Activated T-helper 17 cell treated with anti-CD3 and anti-CD28 coated beads, Interleukin-2, amount 50 U/mL, for 72 hours (primary cell): ENCODE measurements around the gene CCDC71. TPM values are rescaled to one million over a fixed set of nuclear protein-coding genes. Genes with fewer than 3 reads are reported as not detected.

Experiments used
- ATAC-seq: fragments of 150-1000 bp; cut with Tn5 transposase; replicated peaks from 2 replicates; pipeline ENCODE4 v1.10.0; 2021; ENCODE audit warnings: mild to moderate bottlenecking, moderate library complexity
- H3K27ac Mint-ChIP-seq: one replicate; pipeline ENCODE4 v1.8.0; 2022; ENCODE audit warnings: mixed read lengths
- H3K27me3 Mint-ChIP-seq: one replicate; pipeline ENCODE4 v1.8.0; 2022; ENCODE audit warnings: mixed read lengths
- H3K36me3 Mint-ChIP-seq: one replicate; pipeline ENCODE4 v1.8.0; 2022; ENCODE audit warnings: low read depth, mild to moderate bottlenecking, mixed read lengths
- H3K4me1 Mint-ChIP-seq: one replicate; pipeline ENCODE4 v1.8.0; 2022; ENCODE audit warnings: mixed read lengths
- H3K4me3 Mint-ChIP-seq: one replicate; pipeline ENCODE4 v1.8.0; 2022; ENCODE audit warnings: mild to moderate bottlenecking, mixed read lengths
- H3K9me3 Mint-ChIP-seq: one replicate; pipeline ENCODE4 v1.8.0; 2022; ENCODE audit warnings: mixed read lengths
- total RNA-seq, 2 donors: library from RNA; stranded (reverse); gene quantifications; one replicate each; pipeline ENCODE4 v1.2.3, GENCODE V29; 2022

Gene CCDC71
- 10 to 100 TPM; 15.6 to 17.0 TPM for total RNA-seq

GRCh38 chr3:49165771-49166751 is at the start of gene CCDC71:
Gene CCDC71 (minus strand): TSS chr3:49166331. CDS start chr3:49164208, 2,123 bp downstream.
- Mint-ChIP-seq H3K4me3 (peak within 1 kb of the TSS; percentile 91), H3K27ac (peak within 1 kb of the TSS; percentile 93), H3K27me3 (no peaks in the 10 kb centered on the region), H3K9me3 (no peaks in the 10 kb centered on the region), H3K4me1 (peaks cover 17% of the 10 kb centered on the region), H3K36me3 (peaks cover 33% of the 10 kb centered on the region)
- ATAC-seq = peak; percentile 83

- H3K4me1 Mint-ChIP-seq = no peaks in the 10 kb centered on the region
- H3K27me3 Mint-ChIP-seq = peaks cover 5% of the 10 kb centered on the region
- no peak for ATAC-seq
- H3K4me3 Mint-ChIP-seq = no peak overlapping the region
- H3K36me3 Mint-ChIP-seq = no peaks in the 10 kb centered on the region
- no peaks in the 10 kb centered on the region for H3K9me3 Mint-ChIP-seq
- H3K27ac Mint-ChIP-seq = no peak overlapping the region
Measured at GRCh38 chr3:49213998-49214397, 47.9 kb upstream of the CCDC71 start.

- Mint-ChIP-seq H3K4me1 (no peaks in the 10 kb centered on the region), H3K9me3 (no peaks in the 10 kb centered on the region), H3K36me3 (no peaks in the 10 kb centered on the region), H3K27me3 (peaks cover 5% of the 10 kb centered on the region), H3K4me3 (no peak overlapping the region), H3K27ac (no peak overlapping the region)
- no peak for ATAC-seq
Measured at GRCh38 chr3:49213541-49213943, 47.4 kb upstream of the CCDC71 start.

- no peaks in the 10 kb centered on the region for H3K4me1 Mint-ChIP-seq
- peaks cover 10% of the 10 kb centered on the region for H3K27me3 Mint-ChIP-seq
- H3K9me3 Mint-ChIP-seq = no peaks in the 10 kb centered on the region
- H3K27ac Mint-ChIP-seq = no peak overlapping the region
- H3K4me3 Mint-ChIP-seq = no peak overlapping the region
- no peak for ATAC-seq
- H3K36me3 Mint-ChIP-seq = no peaks in the 10 kb centered on the region
Measured at GRCh38 chr3:49199900-49200281, 33.8 kb upstream of the CCDC71 start.

GRCh38 chr3:49199239-49199899 is 33.2 kb upstream of the CCDC71 start:
- no peak for ATAC-seq
- Mint-ChIP-seq H3K4me3 (no peak overlapping the region), H3K9me3 (no peaks in the 10 kb centered on the region), H3K36me3 (no peaks in the 10 kb centered on the region), H3K4me1 (no peaks in the 10 kb centered on the region), H3K27me3 (peaks cover 10% of the 10 kb centered on the region), H3K27ac (no peak overlapping the region)

GRCh38 chr3:49198611-49199230 is 32.6 kb upstream of the CCDC71 start:
- ATAC-seq = no peak
- Mint-ChIP-seq H3K9me3 (no peaks in the 10 kb centered on the region), H3K27ac (no peak overlapping the region), H3K36me3 (no peaks in the 10 kb centered on the region), H3K4me3 (no peak overlapping the region), H3K4me1 (no peaks in the 10 kb centered on the region), H3K27me3 (peaks cover 10% of the 10 kb centered on the region)

GRCh38 chr3:49198161-49198560 is 32.0 kb upstream of the CCDC71 start:
- H3K9me3 Mint-ChIP-seq = no peaks in the 10 kb centered on the region
- H3K27me3 Mint-ChIP-seq = peaks cover 6% of the 10 kb centered on the region
- no peak overlapping the region for H3K27ac Mint-ChIP-seq
- H3K36me3 Mint-ChIP-seq = no peaks in the 10 kb centered on the region
- H3K4me1 Mint-ChIP-seq = no peaks in the 10 kb centered on the region
- ATAC-seq = no peak
- no peak overlapping the region for H3K4me3 Mint-ChIP-seq

- Mint-ChIP-seq H3K27ac (no peak overlapping the region), H3K36me3 (no peaks in the 10 kb centered on the region), H3K4me1 (no peaks in the 10 kb centered on the region), H3K27me3 (no peaks in the 10 kb centered on the region), H3K9me3 (no peaks in the 10 kb centered on the region), H3K4me3 (no peak overlapping the region)
- ATAC-seq = no peak
Measured at GRCh38 chr3:49191741-49192140, 25.6 kb upstream of the CCDC71 start.

GRCh38 chr3:49183873-49184272 is 17.7 kb upstream of the CCDC71 start:
- H3K9me3 Mint-ChIP-seq = no peaks in the 10 kb centered on the region
- no peak overlapping the region for H3K4me3 Mint-ChIP-seq
- no peaks in the 10 kb centered on the region for H3K36me3 Mint-ChIP-seq
- H3K27me3 Mint-ChIP-seq = peaks cover 8% of the 10 kb centered on the region
- H3K27ac Mint-ChIP-seq = no peak overlapping the region
- ATAC-seq = no peak
- no peaks in the 10 kb centered on the region for H3K4me1 Mint-ChIP-seq

- Mint-ChIP-seq H3K4me3 (no peak overlapping the region), H3K27ac (no peak overlapping the region), H3K4me1 (no peaks in the 10 kb centered on the region), H3K36me3 (no peaks in the 10 kb centered on the region), H3K9me3 (no peaks in the 10 kb centered on the region), H3K27me3 (peaks cover 10% of the 10 kb centered on the region)
- ATAC-seq = no peak
Measured at GRCh38 chr3:49182682-49183081, 16.6 kb upstream of the CCDC71 start.

GRCh38 chr3:49181351-49181750 is 15.2 kb upstream of the CCDC71 start:
- no peaks in the 10 kb centered on the region for H3K4me1 Mint-ChIP-seq
- peaks cover 10% of the 10 kb centered on the region for H3K27me3 Mint-ChIP-seq
- no peaks in the 10 kb centered on the region for H3K9me3 Mint-ChIP-seq
- no peak for ATAC-seq
- no peak overlapping the region for H3K27ac Mint-ChIP-seq
- no peak overlapping the region for H3K4me3 Mint-ChIP-seq
- no peaks in the 10 kb centered on the region for H3K36me3 Mint-ChIP-seq

- Mint-ChIP-seq H3K4me3 (no peak overlapping the region), H3K4me1 (no peaks in the 10 kb centered on the region), H3K27ac (no peak overlapping the region), H3K27me3 (peaks cover 10% of the 10 kb centered on the region), H3K9me3 (no peaks in the 10 kb centered on the region), H3K36me3 (no peaks in the 10 kb centered on the region)
- ATAC-seq = no peak
Measured at GRCh38 chr3:49180116-49180515, 14.0 kb upstream of the CCDC71 start.

- Mint-ChIP-seq H3K27me3 (peaks cover 10% of the 10 kb centered on the region), H3K9me3 (no peaks in the 10 kb centered on the region), H3K36me3 (no peaks in the 10 kb centered on the region), H3K27ac (no peak overlapping the region), H3K4me1 (no peaks in the 10 kb centered on the region), H3K4me3 (no peak overlapping the region)
- no peak for ATAC-seq
Measured at GRCh38 chr3:49177073-49177472, 10.9 kb upstream of the CCDC71 start.

- Mint-ChIP-seq H3K36me3 (no peaks in the 10 kb centered on the region), H3K4me1 (peaks cover 5% of the 10 kb centered on the region), H3K4me3 (no peak overlapping the region), H3K27me3 (peaks cover 10% of the 10 kb centered on the region), H3K27ac (no peak overlapping the region), H3K9me3 (no peaks in the 10 kb centered on the region)
- no peak for ATAC-seq
Measured at GRCh38 chr3:49175530-49175929, 9.4 kb upstream of the CCDC71 start.
